Measurements from ENCODE around the gene C11orf68.
"Not testable (repeated sequence)": the region's sequence is repeated elsewhere in the genome, so short reads cannot be mapped to it uniquely, and the experiment has no call there.

The C11orf68 gene

DNA sequence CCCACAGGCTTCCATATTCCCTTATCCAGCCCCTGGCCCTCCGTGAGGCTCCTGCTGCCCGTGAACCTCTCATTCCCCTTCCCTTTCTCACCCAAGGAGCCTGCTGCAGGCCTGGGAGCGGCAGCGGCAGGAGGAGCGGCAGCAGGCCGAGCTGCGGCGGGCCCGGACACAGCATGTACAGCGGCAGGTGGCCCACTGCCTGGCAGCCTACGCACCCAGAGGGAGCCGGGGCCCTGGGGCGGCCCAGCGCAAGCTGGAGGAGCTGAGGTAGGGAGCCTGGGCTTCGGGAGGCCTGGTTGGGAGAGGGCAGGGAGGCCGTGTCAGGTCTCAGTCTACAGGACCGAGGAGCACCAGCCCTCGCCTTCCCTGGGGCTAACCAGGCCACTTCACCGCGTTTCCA lies 34.6 kb upstream of the C11orf68 start:
- Histone ChIP-seq H3K27me3 (replicated peaks) (no peaks in the 10 kb centered on the region), H3K4me3 (ENCODE audit: low read depth, low read length) (no peak overlapping the region), H3K36me3 (replicated peaks) (no peaks in the 10 kb centered on the region), H3K27ac (no peak overlapping the region)
- in situ Hi-C loops (cut with HindIII; ENCODE audit: low pct_ligation_motif_present, low sequenced_read_pairs) = no loop called here
- TF ChIP-seq, protein P1, sequence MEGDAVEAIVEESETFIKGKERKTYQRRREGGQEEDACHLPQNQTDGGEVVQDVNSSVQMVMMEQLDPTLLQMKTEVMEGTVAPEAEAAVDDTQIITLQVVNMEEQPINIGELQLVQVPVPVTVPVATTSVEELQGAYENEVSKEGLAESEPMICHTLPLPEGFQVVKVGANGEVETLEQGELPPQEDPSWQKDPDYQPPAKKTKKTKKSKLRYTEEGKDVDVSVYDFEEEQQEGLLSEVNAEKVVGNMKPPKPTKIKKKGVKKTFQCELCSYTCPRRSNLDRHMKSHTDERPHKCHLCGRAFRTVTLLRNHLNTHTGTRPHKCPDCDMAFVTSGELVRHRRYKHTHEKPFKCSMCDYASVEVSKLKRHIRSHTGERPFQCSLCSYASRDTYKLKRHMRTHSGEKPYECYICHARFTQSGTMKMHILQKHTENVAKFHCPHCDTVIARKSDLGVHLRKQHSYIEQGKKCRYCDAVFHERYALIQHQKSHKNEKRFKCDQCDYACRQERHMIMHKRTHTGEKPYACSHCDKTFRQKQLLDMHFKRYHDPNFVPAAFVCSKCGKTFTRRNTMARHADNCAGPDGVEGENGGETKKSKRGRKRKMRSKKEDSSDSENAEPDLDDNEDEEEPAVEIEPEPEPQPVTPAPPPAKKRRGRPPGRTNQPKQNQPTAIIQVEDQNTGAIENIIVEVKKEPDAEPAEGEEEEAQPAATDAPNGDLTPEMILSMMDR (IDR thresholded peaks at IDR 0.05; ENCODE audit: low read depth, low read length, missing control alignments) = no peak
- no peak for DNase-seq

- H3K27ac ChIP-seq = no peak overlapping the region
- no peak overlapping the region for H3K4me3 ChIP-seq (ENCODE audit: low read depth, low read length)
- no peak for DNase-seq
- in situ Hi-C loops (cut with HindIII; ENCODE audit: low pct_ligation_motif_present, low sequenced_read_pairs) = no loop called here
- TF ChIP-seq, protein P1 (IDR thresholded peaks at IDR 0.05; ENCODE audit: low read depth, low read length, missing control alignments) = no peak
- H3K36me3 ChIP-seq (replicated peaks) = no peaks in the 10 kb centered on the region
- H3K27me3 ChIP-seq (replicated peaks) = no peaks in the 10 kb centered on the region
Measured at GRCh38 chr11:65952052-65952521, 33.2 kb upstream of the C11orf68 start.

- in situ Hi-C loops (cut with HindIII; ENCODE audit: low pct_ligation_motif_present, low sequenced_read_pairs); H3K4me3 ChIP-seq (ENCODE audit: low read depth, low read length); H3K36me3 ChIP-seq (replicated peaks); DNase-seq; H3K27ac ChIP-seq; H3K27me3 ChIP-seq (replicated peaks): not testable (repeated sequence)
Measured at GRCh38 chr11:65951641-65952040, 32.8 kb upstream of the C11orf68 start.

GRCh38 chr11:65950711-65951110 lies 31.8 kb upstream of the C11orf68 start:
- in situ Hi-C loops (cut with HindIII; ENCODE audit: low pct_ligation_motif_present, low sequenced_read_pairs); DNase-seq: not testable (repeated sequence)

GRCh38 chr11:65947603-65948125 lies 28.8 kb upstream of the C11orf68 start:
- in situ Hi-C loops (cut with HindIII; ENCODE audit: low pct_ligation_motif_present, low sequenced_read_pairs) = no loop called here
- H3K36me3 ChIP-seq (replicated peaks) = no peaks in the 10 kb centered on the region

More at GRCh38 chr11:65950711-65951110, 31.8 kb upstream of the C11orf68 start:
- not testable (repeated sequence) for H3K27me3 ChIP-seq (replicated peaks); H3K4me3 ChIP-seq (ENCODE audit: low read depth, low read length); H3K27ac ChIP-seq; H3K36me3 ChIP-seq (replicated peaks)

DNA sequence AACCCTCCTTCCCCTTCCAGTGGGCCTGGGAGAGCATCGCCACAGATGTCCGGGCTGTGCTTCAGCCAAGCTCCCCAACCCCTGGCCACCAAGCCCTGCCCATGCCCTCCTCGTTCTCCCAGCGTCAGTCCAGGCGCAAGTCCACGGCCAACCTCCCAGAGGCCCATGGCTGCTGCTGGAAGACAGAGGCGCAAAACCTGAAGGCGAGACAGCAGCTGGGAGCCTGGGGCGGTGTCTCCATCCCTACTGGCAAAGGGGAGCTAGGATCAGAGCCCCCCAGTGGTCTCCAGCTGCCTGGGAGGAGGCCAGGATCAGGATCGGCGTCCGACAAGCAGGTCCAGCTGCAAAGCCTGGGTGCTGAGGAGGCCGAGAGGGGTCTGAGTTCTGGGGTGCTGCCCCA lies 28.3 kb upstream of the C11orf68 start:
- Histone ChIP-seq H3K4me3 (ENCODE audit: low read depth, low read length) (no peak overlapping the region), H3K36me3 (replicated peaks) (no peaks in the 10 kb centered on the region), H3K27me3 (replicated peaks) (no peaks in the 10 kb centered on the region), H3K27ac (no peak overlapping the region)
- in situ Hi-C loops (cut with HindIII; ENCODE audit: low pct_ligation_motif_present, low sequenced_read_pairs) = no loop called here
- no peak for DNase-seq
- TF ChIP-seq, protein P1 (IDR thresholded peaks at IDR 0.05; ENCODE audit: low read depth, low read length, missing control alignments) = no peak

More at GRCh38 chr11:65947603-65948125, 28.8 kb upstream of the C11orf68 start:
- TF ChIP-seq, protein P1 (IDR thresholded peaks at IDR 0.05; ENCODE audit: low read depth, low read length, missing control alignments) = no peak
- no peaks in the 10 kb centered on the region for H3K27me3 ChIP-seq (replicated peaks)
- no peak for DNase-seq
- no peak overlapping the region for H3K4me3 ChIP-seq (ENCODE audit: low read depth, low read length)
- no peak overlapping the region for H3K27ac ChIP-seq

DNA sequence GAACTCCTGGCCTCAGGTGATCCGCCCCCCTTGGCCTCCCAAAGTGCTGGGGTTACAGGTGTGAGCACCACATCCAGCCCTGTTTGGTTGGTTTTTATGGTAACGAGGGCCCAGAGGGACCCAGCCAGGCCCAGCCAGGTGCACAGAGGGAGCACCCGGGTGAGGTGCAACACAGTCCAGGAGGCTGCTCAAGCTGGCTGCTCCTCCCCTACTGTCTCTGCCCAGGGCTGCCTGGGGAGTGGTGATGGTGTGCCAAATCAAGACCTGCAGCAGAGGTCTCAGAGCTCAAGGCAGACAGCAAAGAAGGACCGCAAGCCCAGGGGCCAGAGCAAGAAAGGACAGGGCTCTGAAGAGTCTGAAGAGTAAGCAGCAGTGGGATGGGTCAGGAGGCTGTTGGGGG lies 27.8 kb upstream of the C11orf68 start:
- H3K27ac ChIP-seq = no peak overlapping the region
- no peaks in the 10 kb centered on the region for H3K36me3 ChIP-seq (replicated peaks)
- in situ Hi-C loops (cut with HindIII; ENCODE audit: low pct_ligation_motif_present, low sequenced_read_pairs) = no loop called here
- no peak overlapping the region for H3K4me3 ChIP-seq (ENCODE audit: low read depth, low read length)
- H3K27me3 ChIP-seq (replicated peaks) = no peaks in the 10 kb centered on the region
- no peak for DNase-seq
- TF ChIP-seq, protein P1 (IDR thresholded peaks at IDR 0.05; ENCODE audit: low read depth, low read length, missing control alignments) = no peak
